ENCODE data around the gene TMEM179B.
A peak's percentile ranks its signal among the peaks of the same experiment; 100 is the strongest.

The TMEM179B gene

GRCh38 chr11:62794201-62794775, 7.1 kb downstream of the TMEM179B start:
- H3K4me1 Mint-ChIP-seq, result peaks cover 28% of the 10 kb centered on the region
- no peak overlapping the region for H3K4me3 Mint-ChIP-seq
- no peak for TF ChIP-seq CTCF (IDR thresholded peaks at IDR 0.05)
- peaks cover 78% of the 10 kb centered on the region for H3K36me3 Mint-ChIP-seq (ENCODE audit: low read depth)
- H3K27me3 Mint-ChIP-seq (ENCODE audit: low read depth, poor library complexity), result peaks cover 8% of the 10 kb centered on the region
- no peak overlapping the region for H3K27ac Mint-ChIP-seq
- H3K9me3 Mint-ChIP-seq, result no peaks in the 10 kb centered on the region
- no peak for DNase-seq

- Mint-ChIP-seq H3K36me3 (ENCODE audit: low read depth) (peaks cover 79% of the 10 kb centered on the region), H3K9me3 (no peaks in the 10 kb centered on the region), H3K27ac (no peak overlapping the region), H3K4me3 (no peak overlapping the region), H3K27me3 (ENCODE audit: low read depth, poor library complexity) (peaks cover 8% of the 10 kb centered on the region), H3K4me1 (peaks cover 8% of the 10 kb centered on the region)
- no peak for TF ChIP-seq CTCF (IDR thresholded peaks at IDR 0.05)
- DNase-seq, result no peak
These were observed 9.1 kb downstream of the TMEM179B start for GRCh38 chr11:62796281-62796680.

- no peak for TF ChIP-seq CTCF (IDR thresholded peaks at IDR 0.05)
- DNase-seq, result no peak
- H3K27ac Mint-ChIP-seq, result no peak overlapping the region
- no peaks in the 10 kb centered on the region for H3K9me3 Mint-ChIP-seq
- H3K4me1 Mint-ChIP-seq, result peaks cover 12% of the 10 kb centered on the region
- no peak overlapping the region for H3K4me3 Mint-ChIP-seq
- H3K36me3 Mint-ChIP-seq (ENCODE audit: low read depth), result peaks cover 84% of the 10 kb centered on the region
- H3K27me3 Mint-ChIP-seq (ENCODE audit: low read depth, poor library complexity), result peaks cover 17% of the 10 kb centered on the region
These were observed 12.3 kb downstream of the TMEM179B start for GRCh38 chr11:62799486-62799885.

GRCh38 chr11:62801071-62801470, 13.9 kb downstream of the TMEM179B start:
- Mint-ChIP-seq H3K36me3 (ENCODE audit: low read depth) (peaks cover 68% of the 10 kb centered on the region), H3K4me1 (peaks cover 21% of the 10 kb centered on the region), H3K27me3 (ENCODE audit: low read depth, poor library complexity) (peaks cover 17% of the 10 kb centered on the region), H3K9me3 (no peaks in the 10 kb centered on the region), H3K4me3 (no peak overlapping the region), H3K27ac (no peak overlapping the region)
- DNase-seq, result no peak
- no peak for TF ChIP-seq CTCF (IDR thresholded peaks at IDR 0.05)

- Mint-ChIP-seq H3K27me3 (ENCODE audit: low read depth, poor library complexity) (peaks cover 8% of the 10 kb centered on the region), H3K4me1 (peaks cover 30% of the 10 kb centered on the region), H3K4me3 (peak overlapping the region; percentile 100), H3K36me3 (ENCODE audit: low read depth) (peaks cover 41% of the 10 kb centered on the region), H3K9me3 (no peaks in the 10 kb centered on the region), H3K27ac (peak overlapping the region; percentile 99)
- no peak for DNase-seq
- no peak for TF ChIP-seq CTCF (IDR thresholded peaks at IDR 0.05)
These were observed 17.3 kb downstream of the TMEM179B start for GRCh38 chr11:62804310-62805075.

All from nephron progenitor cell (in vitro differentiated cells).